NOMO-1 treated with DMSO at 0.1 percent for 48 hours (cell line): ENCODE measurements around the gene COL4A5.

ENCODE experiments used
- DNase-seq: peaks from one replicate; lab custom pipeline; 2025; ENCODE audit not compliant: unreplicated experiment; lab: John Stamatoyannopoulos, UW

COL4A5 gene

DNA sequence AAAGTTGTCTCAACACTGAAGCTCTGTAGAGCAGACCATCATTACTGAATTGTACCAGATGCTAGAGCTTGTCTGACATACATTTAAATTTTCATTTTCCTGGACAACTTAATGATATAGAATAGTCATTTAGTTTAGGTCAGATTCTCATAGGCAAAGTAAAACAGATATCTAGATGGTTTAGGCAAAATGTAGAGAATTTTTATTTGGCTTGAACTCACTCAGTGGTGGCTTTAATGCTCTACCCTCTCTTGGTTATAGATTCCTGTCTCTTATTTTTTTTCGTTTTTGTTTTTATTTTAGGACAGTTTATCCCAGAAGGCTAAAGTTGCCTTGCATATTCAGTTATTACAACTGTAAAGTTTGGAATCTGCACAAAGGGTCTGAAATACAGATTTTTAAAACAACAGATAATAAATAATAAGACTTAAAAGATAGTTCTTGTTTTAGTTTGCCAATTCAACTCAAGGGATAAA lies 300.7 kb downstream of the COL4A5 start:
- no peak for DNase-seq
